Measurements from ENCODE around the gene SPATA17. TPM values are rescaled to one million over a fixed set of nuclear protein-coding genes. Genes with fewer than 3 reads are reported as not detected.

SPATA17 gene
- total RNA-seq, 1 donor from 2014 or later = 0.63 TPM

- no peak for DNase-seq (ENCODE audit: low read depth)
- no peak for TF ChIP-seq CTCF (IDR thresholded peaks at IDR 0.05; ENCODE audit: insufficient read depth, low read length, poor library complexity, severe bottlenecking)
- Histone ChIP-seq H3K36me3 (ENCODE audit: control insufficient read depth, insufficient read depth, low read length) (no peaks in the 10 kb centered on the region), H3K4me3 (ENCODE audit: low read depth, low read length) (no peak overlapping the region), H3K27me3 (ENCODE audit: control insufficient read depth, insufficient read depth, low read length) (no peaks in the 10 kb centered on the region)
These were observed 215.6 kb downstream of the SPATA17 start for GRCh38 chr1:217846733-217847132.

- no peak for DNase-seq (ENCODE audit: low read depth)
- no peaks in the 10 kb centered on the region for H3K36me3 ChIP-seq (ENCODE audit: control insufficient read depth, insufficient read depth, low read length)
- TF ChIP-seq CTCF (IDR thresholded peaks at IDR 0.05; ENCODE audit: insufficient read depth, low read length, poor library complexity, severe bottlenecking) = no peak
- no peak overlapping the region for H3K4me3 ChIP-seq (ENCODE audit: low read depth, low read length)
- no peaks in the 10 kb centered on the region for H3K27me3 ChIP-seq (ENCODE audit: control insufficient read depth, insufficient read depth, low read length)
These were observed 216.5 kb downstream of the SPATA17 start for GRCh38 chr1:217847643-217848042.

- Histone ChIP-seq H3K27me3 (ENCODE audit: control insufficient read depth, insufficient read depth, low read length) (no peaks in the 10 kb centered on the region), H3K36me3 (ENCODE audit: control insufficient read depth, insufficient read depth, low read length) (no peaks in the 10 kb centered on the region), H3K4me3 (ENCODE audit: low read depth, low read length) (no peak overlapping the region)
- DNase-seq (ENCODE audit: low read depth) = no peak
- TF ChIP-seq CTCF (IDR thresholded peaks at IDR 0.05; ENCODE audit: insufficient read depth, low read length, poor library complexity, severe bottlenecking) = no peak
These were observed 225.3 kb downstream of the SPATA17 start for GRCh38 chr1:217856342-217857034.

GRCh38 chr1:217857061-217857460 is 225.9 kb downstream of the SPATA17 start:
- H3K4me3 ChIP-seq (ENCODE audit: low read depth, low read length) = no peak overlapping the region
- DNase-seq (ENCODE audit: low read depth) = no peak

GRCh38 chr1:217861658-217862057 is 230.5 kb downstream of the SPATA17 start:
- DNase-seq (ENCODE audit: low read depth) = no peak
- H3K4me3 ChIP-seq (ENCODE audit: low read depth, low read length) = no peak overlapping the region
- no peaks in the 10 kb centered on the region for H3K27me3 ChIP-seq (ENCODE audit: control insufficient read depth, insufficient read depth, low read length)
- no peaks in the 10 kb centered on the region for H3K36me3 ChIP-seq (ENCODE audit: control insufficient read depth, insufficient read depth, low read length)
- no peak for TF ChIP-seq CTCF (IDR thresholded peaks at IDR 0.05; ENCODE audit: insufficient read depth, low read length, poor library complexity, severe bottlenecking)

More at GRCh38 chr1:217857061-217857460, 225.9 kb downstream of the SPATA17 start:
- Histone ChIP-seq H3K27me3 (ENCODE audit: control insufficient read depth, insufficient read depth, low read length) (no peaks in the 10 kb centered on the region), H3K36me3 (ENCODE audit: control insufficient read depth, insufficient read depth, low read length) (no peaks in the 10 kb centered on the region)
- no peak for TF ChIP-seq CTCF (IDR thresholded peaks at IDR 0.05; ENCODE audit: insufficient read depth, low read length, poor library complexity, severe bottlenecking)

GRCh38 chr1:217867446-217867995 is 236.4 kb downstream of the SPATA17 start:
- DNase-seq (ENCODE audit: low read depth) = no peak
- Histone ChIP-seq H3K27me3 (ENCODE audit: control insufficient read depth, insufficient read depth, low read length) (no peaks in the 10 kb centered on the region), H3K36me3 (ENCODE audit: control insufficient read depth, insufficient read depth, low read length) (no peaks in the 10 kb centered on the region), H3K4me3 (ENCODE audit: low read depth, low read length) (no peak overlapping the region)
- TF ChIP-seq CTCF (IDR thresholded peaks at IDR 0.05; ENCODE audit: insufficient read depth, low read length, poor library complexity, severe bottlenecking) = no peak

All from kidney epithelial cell (primary cell).